Hypothalamus (tissue), 51 donors: ENCODE measurements around the gene JAZF1.
"Not testable (repeated sequence)": the region's sequence is repeated elsewhere in the genome, so short reads cannot be mapped to it uniquely, and the experiment has no call there.

Experiments
- DNase-seq, 51 donors: peaks; one replicate each; lab custom pipeline; 2025; lab: John Stamatoyannopoulos, UW

The JAZF1 gene

GRCh38 chr7:28020302-28020940 is 160.2 kb downstream of the JAZF1 start:
- peak in 39 of 51 donors; percentile 5 to 80 (median 55) for DNase-seq

- no peak for DNase-seq
These were observed 161.6 kb downstream of the JAZF1 start for GRCh38 chr7:28018856-28019465.

- DNase-seq = no peak
These were observed 162.1 kb downstream of the JAZF1 start for GRCh38 chr7:28018446-28018845.

- DNase-seq = peak in 2 of 51 donors; percentile 7 to 17
These were observed 162.6 kb downstream of the JAZF1 start for GRCh38 chr7:28018020-28018419.

- DNase-seq = no peak
These were observed 163.2 kb downstream of the JAZF1 start for GRCh38 chr7:28017372-28017771.

GRCh38 chr7:28016297-28016696 is 164.3 kb downstream of the JAZF1 start:
- no peak for DNase-seq

GRCh38 chr7:28015169-28015568 is 165.4 kb downstream of the JAZF1 start:
- no peak for DNase-seq

GRCh38 chr7:28014340-28014739 is 166.3 kb downstream of the JAZF1 start:
- not testable (repeated sequence) for DNase-seq

GRCh38 chr7:28013441-28013840 is 167.2 kb downstream of the JAZF1 start:
- DNase-seq = no peak

GRCh38 chr7:28013019-28013418 is 167.6 kb downstream of the JAZF1 start:
- DNase-seq = no peak

- DNase-seq = no peak
These were observed 171.7 kb downstream of the JAZF1 start for GRCh38 chr7:28008911-28009310.

- no peak for DNase-seq
These were observed 172.4 kb downstream of the JAZF1 start for GRCh38 chr7:28008171-28008570.

GRCh38 chr7:28006491-28006890 is 174.1 kb downstream of the JAZF1 start:
- DNase-seq = no peak

GRCh38 chr7:28005847-28006231 is 174.8 kb downstream of the JAZF1 start:
- no peak for DNase-seq

- DNase-seq = no peak
These were observed 175.3 kb downstream of the JAZF1 start for GRCh38 chr7:28005075-28005846.

GRCh38 chr7:28003408-28003807 is 177.2 kb downstream of the JAZF1 start:
- DNase-seq = no peak

GRCh38 chr7:28002638-28003037 is 178.0 kb downstream of the JAZF1 start:
- no peak for DNase-seq

- DNase-seq = no peak
These were observed 178.7 kb downstream of the JAZF1 start for GRCh38 chr7:28001896-28002295.

- DNase-seq = no peak
These were observed 180.8 kb downstream of the JAZF1 start for GRCh38 chr7:27999829-28000228.

- no peak for DNase-seq
These were observed 182.2 kb downstream of the JAZF1 start for GRCh38 chr7:27998382-27998781.

- DNase-seq = no peak
These were observed 183.3 kb downstream of the JAZF1 start for GRCh38 chr7:27997188-27997707.

- DNase-seq = no peak
These were observed 184.5 kb downstream of the JAZF1 start for GRCh38 chr7:27996141-27996540.
